A172 (cell line): ENCODE data around the gene ZNHIT2. TPM values are rescaled to one million over a fixed set of nuclear protein-coding genes. Genes with fewer than 3 reads are reported as not detected.
"Not testable (repeated sequence)": the region's sequence is repeated elsewhere in the genome, so short reads cannot be mapped to it uniquely, and the experiment has no call there.

Experiments used
- DNase-seq: peaks from one replicate; pipeline ENCODE4 v3.0.0-alpha.2; 2015; ENCODE audit warnings: low spot score
- total RNA-seq: library from RNA; depleted of rRNA; stranded (reverse); fragments of >200 nt; shearing (Covaris generic); gene quantifications from 2 replicates; pipeline ENCODE4 v1.2.3, GENCODE V29; 2014

The ZNHIT2 gene
- total RNA-seq, 1 experiment from 2014 or later, result 22.3 TPM

DNA sequence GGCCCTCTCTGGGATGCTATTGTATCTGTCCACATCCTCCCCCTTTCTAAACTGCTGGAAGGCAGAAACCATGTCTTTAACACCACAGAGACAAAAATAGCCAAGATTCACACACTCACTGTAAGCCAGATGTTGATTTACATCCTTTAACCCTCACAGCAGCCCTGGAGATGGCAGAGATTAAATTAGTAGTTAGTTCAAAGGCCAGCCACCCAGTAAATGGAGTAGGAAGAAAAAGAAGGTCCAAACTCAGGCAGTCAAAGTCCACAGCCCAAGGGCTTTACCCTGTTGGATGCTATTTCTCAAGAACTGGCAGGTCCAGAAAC is 2.1 kb upstream of the ZNHIT2 start:
- DNase-seq, result no peak

DNA sequence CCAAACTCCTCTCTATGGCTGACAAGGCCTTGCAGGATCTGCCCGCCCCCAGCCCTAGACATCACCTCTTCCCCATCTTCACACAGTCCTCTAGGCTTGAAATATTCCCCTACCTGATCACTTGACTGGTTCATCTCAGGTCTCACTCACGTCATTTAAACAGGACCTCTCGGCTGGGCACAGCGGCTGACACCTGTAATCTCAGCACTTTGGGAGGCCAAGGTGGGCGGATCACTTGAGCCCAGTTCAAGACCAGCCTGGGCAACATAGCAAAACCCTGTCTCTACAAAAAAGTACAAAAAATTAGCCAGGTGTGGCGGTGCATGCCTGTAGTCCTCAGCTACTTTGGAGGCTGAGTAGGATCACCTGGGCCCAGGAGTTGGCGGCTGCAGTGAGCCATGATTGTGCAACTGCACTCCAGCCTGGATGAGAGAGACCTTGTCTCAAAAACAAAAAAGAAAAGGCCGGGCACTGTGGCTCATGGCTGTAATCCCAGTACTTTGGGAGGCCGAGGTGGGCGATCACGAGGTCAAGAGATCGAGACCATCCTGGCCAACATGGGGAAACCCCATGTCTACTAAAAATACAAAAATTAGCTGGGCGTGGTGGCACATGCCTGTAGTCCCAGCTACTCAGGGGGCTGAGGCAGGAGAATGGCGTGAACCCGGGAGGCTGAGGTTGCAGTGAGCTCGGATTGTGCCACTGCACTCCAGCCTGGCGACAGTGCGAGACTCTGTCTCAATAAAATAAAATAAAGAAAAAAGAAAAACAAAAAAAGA is 1.6 kb upstream of the ZNHIT2 start:
- DNase-seq, result not testable (repeated sequence)

DNA sequence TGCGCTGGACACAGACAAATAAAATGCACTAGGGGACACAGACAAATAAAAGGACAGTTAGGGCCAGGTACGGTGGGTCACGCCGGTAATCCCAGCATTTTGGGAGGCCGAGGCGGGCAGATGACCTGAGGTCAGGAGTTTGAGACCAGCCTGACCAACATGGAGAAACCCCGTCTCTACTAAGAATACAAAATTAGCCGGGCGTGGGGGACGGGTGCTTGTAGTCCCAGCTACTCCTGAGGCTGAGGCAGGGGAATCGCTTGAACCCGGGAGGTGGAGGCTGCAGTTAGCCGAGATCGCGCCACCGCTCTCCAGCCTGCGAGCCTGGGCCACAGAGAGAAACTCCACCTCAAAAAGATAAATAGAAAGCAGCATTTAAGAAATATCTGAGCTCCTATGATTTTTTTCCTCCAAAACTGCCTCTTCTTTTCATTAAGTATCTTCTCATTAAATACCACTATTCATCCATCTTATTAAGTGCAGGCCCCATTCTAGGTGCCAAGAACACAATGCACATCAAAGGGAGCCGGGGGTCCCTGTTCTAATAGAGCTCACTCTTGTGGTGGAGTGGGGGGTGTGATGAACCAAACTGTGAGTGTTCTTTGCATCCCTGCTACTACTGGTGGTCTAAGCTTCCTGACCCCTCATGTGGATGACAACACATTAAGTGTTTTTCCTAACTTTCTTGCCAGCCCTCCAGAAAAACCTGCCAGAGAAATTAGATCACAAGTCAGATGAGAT is 766 bp upstream of the ZNHIT2 start:
- DNase-seq, result no peak

DNA sequence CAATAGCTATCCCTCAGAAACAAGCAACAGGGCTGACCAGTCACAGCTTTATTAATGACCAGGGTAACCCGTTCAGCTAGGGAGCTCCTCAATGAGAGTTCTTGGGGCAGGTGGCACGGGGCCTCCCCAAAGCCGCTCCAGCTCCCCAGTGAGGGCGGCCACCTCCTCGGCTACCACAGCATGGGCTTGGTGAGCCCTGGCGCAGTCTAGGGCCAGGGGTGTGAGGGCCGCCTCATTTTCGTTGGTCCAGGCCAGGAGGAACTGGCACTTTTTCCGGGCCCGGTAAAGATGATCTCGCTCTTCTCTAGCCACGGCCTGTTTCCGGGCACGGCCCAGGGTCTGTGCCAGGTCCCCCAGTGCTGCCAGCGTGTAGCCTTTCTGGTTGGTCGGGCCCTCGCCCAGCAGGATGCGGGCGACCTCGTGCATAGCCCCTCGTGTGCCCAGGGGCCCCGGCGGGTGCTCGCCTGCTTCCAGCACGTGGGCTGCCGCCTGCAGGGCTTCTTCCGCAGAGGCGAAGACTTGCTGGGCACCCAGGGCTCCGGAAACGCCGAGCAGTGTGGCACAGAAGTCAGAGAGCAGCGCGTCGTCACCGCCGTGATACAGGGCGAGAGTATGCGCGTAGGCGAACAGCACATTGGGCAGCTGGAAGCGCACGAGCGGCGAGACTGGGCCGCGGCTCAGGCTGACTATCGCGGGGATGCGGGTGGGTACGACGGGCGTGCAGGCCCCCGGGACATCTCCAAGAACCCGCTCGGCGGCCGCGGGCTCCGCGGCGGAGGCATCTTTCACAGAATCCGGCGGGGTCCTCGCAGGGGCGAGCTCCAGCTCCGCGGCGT is 913 bp downstream of the ZNHIT2 start:
- no peak for DNase-seq

DNA sequence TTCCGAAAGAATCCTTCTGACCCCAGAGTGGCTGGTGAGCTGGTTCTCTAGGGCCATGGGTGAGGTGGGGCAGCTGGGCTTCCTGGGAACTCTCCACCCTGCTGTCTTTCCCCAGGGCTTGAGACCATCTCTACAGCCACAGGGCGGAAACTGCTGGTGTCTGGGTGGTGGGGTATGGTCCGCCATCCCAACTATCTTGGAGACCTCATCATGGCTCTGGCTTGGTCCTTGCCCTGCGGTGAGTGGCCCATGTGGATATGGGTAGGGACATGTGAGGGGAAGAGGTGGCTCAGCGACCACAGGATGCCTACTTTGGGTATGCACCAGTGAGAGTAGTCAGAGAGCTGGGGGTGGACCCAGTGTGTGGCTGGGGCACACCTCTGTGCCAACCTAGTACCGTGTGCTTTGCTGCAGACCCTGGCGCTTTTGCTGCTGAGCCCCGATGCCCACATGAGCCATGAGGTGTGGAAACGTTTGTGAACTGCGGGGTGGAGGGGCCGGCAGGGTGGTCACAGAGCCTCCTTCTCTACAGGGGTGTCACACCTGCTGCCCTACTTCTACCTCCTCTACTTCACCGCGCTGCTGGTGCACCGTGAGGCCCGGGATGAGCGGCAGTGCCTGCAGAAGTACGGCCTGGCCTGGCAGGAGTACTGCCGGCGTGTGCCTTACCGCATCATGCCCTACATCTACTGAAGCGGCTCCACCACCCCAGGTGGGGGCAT is 2.0 kb downstream of the ZNHIT2 start:
- DNase-seq, result no peak

DNA sequence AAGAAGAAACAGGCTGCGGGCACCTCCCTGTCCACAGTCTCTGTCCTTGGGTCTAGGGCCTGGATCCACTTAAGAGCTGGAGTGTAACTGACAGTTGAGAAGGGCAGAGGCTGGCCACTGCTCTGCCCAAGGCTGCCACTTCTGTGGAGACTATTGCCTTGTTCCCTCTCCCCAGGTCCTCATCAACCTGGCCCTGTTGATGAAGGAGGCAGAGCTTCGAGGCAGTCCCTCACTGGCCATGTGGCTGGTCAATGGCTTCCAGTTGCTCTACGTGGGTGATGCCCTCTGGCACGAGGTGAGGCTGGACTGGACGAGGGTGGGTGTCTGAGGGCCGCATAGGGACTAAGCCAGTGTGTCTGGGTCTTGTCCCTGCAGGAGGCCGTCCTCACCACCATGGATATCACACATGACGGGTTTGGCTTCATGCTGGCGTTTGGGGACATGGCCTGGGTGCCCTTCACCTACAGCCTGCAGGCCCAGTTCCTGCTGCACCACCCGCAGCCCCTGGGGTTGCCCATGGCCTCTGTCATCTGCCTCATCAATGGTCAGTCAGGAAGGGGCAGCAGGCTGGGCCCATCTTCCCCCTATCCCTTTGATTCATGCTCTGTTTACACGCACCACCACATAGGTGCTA is 2.8 kb downstream of the ZNHIT2 start:
- DNase-seq, result no peak

DNA sequence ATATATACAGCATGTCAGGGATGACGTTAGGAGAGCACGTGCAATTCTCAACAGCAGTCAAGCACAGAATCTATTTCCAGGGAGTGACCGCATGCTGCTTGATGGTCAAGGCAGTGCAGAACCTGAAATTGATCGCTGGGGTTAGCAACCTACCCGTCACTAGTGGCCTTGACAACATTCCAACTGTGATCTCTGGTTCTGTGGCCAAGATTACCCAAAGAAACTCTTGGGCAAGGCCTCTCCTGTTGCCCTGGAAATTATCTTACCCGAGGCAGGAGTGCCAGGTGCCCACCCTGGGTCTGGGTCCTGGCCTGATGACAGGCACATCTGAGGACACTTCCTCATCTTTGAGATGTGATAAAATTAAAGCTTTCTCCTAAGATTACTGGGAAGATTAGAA is 3.7 kb downstream of the ZNHIT2 start:
- DNase-seq, result no peak

DNA sequence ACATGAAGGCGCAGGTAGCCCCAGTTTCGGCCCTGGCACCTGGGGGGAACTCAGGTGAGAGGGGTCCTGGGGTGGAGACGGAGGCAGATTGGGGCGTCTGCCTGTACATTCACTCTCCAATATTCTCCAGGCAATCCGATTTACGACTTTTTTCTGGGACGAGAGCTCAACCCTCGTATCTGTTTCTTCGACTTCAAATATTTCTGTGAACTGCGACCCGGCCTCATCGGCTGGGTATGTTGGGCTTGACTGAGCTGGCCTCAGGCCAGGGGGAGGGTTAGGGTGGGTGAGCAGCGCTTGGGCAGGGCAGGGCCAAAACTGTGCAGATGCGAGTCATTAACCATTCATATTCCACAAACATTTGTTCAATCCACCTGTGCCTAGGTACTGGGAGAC is 4.1 kb downstream of the ZNHIT2 start:
- DNase-seq, result no peak

DNA sequence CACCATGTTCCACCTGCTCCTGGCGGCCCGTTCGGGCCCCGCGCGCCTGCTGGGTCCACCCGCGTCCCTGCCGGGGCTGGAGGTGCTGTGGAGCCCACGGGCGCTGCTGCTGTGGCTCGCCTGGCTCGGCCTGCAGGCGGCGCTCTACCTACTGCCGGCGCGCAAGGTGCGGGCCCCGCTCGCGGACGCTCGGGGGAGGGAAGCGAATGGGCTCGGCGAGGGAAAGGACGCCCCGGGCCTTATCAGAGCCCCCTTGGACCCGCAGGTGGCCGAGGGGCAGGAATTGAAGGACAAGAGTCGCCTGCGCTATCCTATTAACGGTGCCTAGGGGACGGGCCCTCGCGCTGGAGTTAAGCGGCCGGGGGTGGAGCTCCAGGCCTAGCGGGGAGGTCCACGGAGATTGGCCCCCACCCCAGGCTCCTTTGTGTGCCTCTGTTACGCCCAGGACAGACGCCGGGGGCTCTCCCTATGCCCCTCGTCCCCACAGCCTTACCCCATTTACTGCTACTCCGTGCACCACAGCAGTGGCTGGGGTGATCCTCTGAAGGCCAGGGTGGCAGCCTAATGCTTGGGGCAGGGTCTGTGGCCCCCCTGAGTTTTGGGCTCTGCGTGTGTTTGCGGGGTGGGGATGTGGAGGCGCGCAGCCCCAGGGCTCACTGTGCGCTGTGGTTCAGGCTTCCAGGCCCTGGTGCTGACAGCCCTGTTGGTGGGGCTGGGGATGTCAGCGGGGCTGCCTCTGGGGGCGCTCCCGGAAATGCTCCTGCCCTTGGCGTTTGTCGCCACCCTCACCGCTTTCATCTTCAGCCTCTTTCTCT is 4.7 kb downstream of the ZNHIT2 start:
- no peak for DNase-seq

DNA sequence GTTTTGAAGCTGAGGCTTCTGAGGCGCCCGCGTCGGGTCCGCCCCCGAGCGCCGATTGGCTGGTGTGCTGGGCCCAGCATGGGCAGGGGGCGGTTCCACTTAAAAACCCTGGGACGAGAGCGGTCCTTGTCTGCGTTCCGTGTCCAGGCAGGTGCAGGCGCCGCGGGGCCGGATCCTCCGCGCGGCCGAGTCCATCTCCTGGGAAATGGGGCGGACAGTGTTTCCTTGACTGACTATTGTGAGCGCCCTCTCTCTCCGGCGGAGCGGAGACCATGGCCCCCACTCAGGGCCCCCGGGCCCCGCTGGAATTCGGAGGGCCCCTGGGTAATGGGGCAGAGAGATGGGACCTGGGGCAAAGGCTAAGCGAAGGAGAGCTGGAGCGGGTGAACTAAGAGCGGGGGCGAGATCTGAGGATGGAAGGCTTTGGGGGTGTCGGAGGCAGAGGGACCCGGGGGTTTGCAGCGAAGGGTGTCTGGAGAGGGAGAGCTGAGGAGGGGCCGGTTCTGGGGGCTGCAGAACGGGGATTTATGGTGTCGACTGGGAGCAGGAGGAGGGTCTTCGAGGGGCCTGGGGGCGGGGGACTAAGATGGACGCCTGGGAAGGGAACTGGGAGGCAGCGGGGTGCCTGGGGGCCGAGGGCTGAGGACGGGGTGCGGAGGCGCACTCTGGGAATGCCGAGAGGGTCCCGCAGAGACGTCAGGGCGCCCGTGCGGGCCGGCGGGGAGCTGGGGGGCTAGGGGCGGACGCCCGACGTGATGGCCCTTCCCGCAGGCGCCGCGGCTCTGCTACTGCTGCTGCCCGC is 5.6 kb downstream of the ZNHIT2 start, which contains the start of gene TM7SF2:
Gene TM7SF2, plus strand, starts transcription at position 129 of the 802 bp plus-strand sequence. Its CDS starts 144 bp downstream, at position 273.
- DNase-seq, result no peak

DNA sequence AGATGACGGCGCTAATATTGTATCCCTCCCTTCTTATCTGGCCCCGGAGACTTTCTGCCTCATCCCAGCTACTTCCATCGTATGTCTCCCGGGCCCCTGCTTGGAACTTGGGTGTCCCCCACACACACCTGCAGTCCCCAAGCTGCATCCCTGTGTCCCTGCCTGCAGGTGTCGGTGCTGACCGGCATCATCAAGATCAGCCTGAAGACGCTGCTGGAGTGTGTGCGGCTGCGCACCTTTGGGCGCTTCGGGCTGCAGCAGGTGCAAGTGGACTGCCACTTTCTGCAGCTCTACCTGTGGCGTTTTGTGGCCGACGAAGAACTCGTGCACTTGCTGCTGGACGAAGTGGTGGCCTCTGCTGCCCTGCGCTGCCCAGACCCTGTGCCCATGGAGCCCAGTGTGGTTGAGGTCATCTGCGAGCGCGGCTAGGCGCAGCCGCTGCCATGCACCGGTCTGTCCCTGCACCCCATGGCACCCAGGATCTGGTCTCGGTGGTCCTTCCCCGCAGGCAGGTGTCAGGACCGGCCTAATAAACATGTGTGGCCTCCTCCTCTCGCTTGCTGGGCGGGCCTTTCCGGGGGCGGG is 6.2 kb downstream of the ZNHIT2 start:
- DNase-seq, result no peak

DNA sequence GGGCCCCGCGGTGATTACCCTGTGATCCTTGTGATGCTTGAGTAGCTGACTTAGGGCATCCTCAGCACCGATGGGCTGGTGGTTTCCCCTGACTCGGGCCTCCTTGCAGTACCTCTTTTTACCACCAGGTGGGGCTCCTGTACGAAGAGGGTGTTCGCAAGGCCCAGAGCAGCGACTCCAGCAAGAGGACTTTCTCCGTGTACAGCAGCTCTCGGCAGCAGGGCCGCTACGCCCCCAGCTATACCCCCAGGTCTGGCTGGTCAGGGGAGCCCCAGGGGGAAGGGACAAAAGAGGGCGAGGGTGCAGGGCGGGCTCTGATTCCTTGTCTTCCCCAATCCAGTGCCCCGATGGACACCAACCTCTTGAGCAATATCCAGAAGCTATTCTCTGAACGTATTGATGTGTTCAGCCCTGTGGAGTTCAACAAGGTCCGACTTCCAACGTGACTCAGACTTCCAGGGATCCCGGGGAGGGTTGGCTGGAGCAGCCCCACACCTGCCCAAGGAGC is 7.1 kb downstream of the ZNHIT2 start:
- DNase-seq, result peak; percentile 75

DNA sequence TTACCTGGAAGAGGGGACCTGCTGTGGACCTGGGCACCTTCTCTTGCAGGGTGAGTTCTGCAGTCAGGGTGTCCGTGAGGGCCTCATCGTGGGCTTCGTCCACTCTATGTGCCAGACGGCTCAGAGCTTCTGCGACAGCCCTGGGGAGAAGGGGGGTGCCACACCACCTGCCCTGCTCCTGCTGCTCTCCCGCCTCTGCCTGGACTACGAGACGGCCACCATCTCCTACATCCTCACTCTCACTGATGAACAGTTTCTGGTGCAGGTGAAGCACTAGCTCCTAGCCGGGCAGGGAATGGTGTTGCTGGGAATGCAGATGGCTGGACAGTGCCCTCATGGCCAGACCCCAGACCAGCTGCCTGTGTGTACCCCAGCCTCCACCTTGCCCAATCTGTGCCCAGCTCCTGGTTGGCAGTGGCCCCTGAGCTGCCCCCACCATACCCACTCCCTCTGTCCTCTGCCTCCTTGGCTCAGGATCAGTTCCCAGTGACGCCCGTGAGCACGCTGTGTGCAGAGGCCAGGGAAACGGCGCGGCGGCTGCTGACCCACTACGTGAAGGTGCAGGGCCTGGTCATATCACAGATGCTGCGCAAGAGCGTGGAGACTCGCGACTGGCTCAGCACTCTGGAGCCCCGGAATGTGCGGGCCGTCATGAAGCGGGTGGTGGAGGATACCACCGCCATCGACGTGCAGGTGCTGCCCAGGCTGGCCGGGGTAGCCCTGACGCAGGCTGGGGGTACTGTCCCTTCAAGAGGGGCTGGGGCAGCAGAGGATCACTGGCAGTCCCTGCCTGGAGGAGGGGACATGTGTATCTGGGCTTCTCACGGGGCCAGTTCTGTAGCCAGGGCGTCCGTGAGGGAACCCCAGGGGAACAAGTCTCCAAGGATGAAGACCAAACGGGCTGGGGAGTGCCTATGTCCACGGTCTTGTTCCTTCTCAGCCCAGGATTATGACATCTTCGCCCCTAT is 8.0 kb downstream of the ZNHIT2 start:
- no peak for DNase-seq

DNA sequence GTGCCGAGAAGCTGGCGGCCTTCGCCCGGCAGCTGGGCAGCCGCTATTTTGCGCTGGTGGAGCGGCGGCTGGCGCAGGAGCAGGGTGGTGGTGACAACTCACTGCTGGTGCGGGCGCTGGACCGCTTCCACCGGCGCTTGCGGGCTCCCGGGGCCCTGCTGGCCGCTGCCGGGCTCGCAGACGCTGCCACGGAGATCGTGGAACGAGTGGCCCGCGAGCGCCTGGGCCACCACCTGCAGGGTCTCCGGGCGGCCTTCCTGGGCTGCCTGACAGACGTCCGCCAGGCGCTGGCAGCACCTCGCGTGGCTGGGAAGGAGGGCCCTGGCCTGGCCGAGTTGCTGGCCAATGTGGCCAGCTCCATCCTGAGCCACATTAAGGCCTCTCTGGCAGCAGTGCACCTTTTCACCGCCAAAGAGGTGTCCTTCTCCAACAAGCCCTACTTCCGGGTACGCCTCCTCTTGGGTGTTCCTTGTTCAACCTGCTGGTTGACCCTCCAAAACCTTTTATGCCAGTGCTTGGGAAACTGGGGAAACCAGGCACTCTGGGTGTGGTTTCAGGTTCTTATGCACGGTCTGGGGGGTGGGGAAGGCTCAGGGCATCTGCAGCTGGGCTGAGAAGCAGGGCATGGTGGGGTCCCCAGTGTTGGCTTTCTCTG is 8.9 kb downstream of the ZNHIT2 start:
- DNase-seq, result no peak

DNA sequence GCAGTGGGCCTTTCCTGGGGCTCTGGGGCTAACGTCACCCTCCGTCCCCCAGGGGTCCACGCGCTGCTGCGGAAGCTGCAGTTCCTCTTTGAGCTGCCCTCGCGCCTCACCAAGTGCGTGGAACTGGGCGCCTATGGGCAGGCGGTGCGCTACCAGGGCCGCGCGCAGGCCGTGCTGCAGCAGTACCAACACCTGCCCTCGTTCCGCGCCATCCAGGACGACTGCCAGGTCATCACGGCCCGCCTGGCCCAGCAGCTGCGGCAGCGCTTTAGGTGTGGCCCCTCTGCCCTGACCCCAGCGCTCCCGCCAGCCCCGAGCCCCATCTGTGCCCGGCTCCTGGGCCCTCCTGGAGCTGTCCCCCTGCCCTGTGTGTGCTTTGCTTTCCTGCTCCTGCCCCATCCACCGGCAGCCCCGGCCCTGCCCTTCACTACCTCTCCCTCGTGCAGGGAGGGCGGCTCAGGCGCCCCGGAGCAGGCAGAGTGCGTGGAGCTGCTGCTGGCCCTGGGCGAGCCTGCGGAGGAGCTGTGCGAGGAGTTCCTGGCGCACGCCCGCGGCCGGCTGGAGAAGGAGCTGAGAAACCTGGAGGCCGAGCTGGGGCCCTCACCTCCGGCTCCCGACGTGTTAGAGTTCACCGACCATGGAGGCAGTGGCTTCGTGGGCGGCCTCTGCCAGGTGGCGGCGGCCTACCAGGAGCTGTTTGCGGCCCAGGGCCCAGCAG is 9.6 kb downstream of the ZNHIT2 start:
- DNase-seq, result no peak

DNA sequence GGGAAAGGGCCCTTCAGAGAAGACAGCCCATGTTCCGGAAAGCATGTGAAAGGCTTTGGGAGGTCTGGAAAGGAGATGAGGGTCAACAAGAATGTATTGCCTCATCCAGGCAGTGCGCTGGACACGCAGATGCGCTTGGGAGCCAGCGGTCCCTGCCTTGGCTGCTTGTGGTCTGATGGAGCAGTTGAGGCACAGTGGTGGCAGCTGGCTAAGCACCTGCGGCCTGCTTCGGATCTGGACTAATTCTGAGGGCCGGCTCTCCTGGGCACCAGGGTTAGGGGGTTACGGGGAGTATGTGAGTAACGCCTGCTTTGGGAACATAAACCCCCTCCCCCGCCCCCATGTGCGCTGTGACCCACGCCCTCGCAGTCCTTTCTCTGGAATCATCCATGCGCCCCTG is 10.4 kb downstream of the ZNHIT2 start:
- DNase-seq, result no peak

DNA sequence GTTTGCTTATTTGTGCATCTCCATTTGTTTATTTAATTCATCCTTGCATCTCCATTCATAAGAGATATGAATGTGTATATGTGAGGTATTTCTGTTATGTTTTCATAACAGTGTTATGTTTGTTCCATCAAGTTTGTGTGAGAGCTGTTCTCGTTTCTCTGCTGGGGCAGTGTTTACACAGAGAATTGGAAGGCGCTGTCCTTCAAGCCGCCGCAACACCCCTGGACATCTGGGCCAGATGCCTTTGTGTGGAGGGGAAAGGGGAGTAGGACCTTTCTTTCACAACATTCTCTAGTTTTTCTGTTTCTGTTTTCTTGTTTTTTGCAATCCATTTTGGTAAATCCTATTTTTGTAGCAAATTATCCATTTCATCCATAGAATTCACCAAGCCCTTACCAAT is 12.9 kb downstream of the ZNHIT2 start:
- no peak for DNase-seq
